Measurements from ENCODE around the gene SLC35E4. TPM values are rescaled to one million over a fixed set of nuclear protein-coding genes. Genes with fewer than 3 reads are reported as not detected.

Gene SLC35E4
- total RNA-seq, 2 donors from 2014 or later: 4.6 to 10.5 TPM

GRCh38 chr22:30606455-30607299, 28.9 kb upstream of the SLC35E4 start, which contains the start of gene TCN2:
TCN2 (plus strand) TSS chr22:30607174; CDS start chr22:30607332, 158 bp downstream.
- Histone ChIP-seq H3K36me3 (no peaks in the 10 kb centered on the region), H3K27ac (peak within 1 kb of the TSS; percentile 64 to 65), H3K27me3 (replicated peaks; ENCODE audit: insufficient read depth) (no peaks in the 10 kb centered on the region), H3K9me3 (no peaks in the 10 kb centered on the region), H3K4me1 (replicated peaks) (no peaks in the 10 kb centered on the region), H3K4me3 (peak within 1 kb of the TSS; percentile 36 to 44)
- intact Hi-C loops (cut with DNase I): no loop called here
- peak in 1 of 4 experiments; percentile 8 for TF ChIP-seq CTCF (IDR thresholded peaks at IDR 0.05)
- TF ChIP-seq POLR2A (IDR thresholded peaks at IDR 0.05): peak; percentile 25
- peak; percentile 67 for TF ChIP-seq POLR2AphosphoS5 (IDR thresholded peaks at IDR 0.05)
- 2% methylated on average over 22 of the region's 24 CpGs for WGBS
- DNase-seq (ENCODE audit: low spot score): peak; percentile 79

GRCh38 chr22:30607300-30607930, 28.2 kb upstream of the SLC35E4 start:
- Histone ChIP-seq H3K4me3 (peak overlapping the region; percentile 36 to 44), H3K36me3 (no peaks in the 10 kb centered on the region), H3K4me1 (replicated peaks) (no peaks in the 10 kb centered on the region), H3K27me3 (replicated peaks; ENCODE audit: insufficient read depth) (no peaks in the 10 kb centered on the region), H3K9me3 (no peaks in the 10 kb centered on the region), H3K27ac (peak overlapping the region; percentile 64 to 65)
- intact Hi-C loops (cut with DNase I): no loop called here
- TF ChIP-seq POLR2AphosphoS5 (IDR thresholded peaks at IDR 0.05) (no peak), POLR2A (IDR thresholded peaks at IDR 0.05) (no peak), CTCF (IDR thresholded peaks at IDR 0.05) (no peak)
- no peak for DNase-seq (ENCODE audit: low spot score)
- WGBS: 79% methylated on average over 7 of the region's 7 CpGs

- TF ChIP-seq POLR2A (IDR thresholded peaks at IDR 0.05) (no peak), POLR2AphosphoS5 (IDR thresholded peaks at IDR 0.05) (no peak), CTCF (IDR thresholded peaks at IDR 0.05) (no peak)
- Histone ChIP-seq H3K27ac (no peak overlapping the region), H3K9me3 (no peaks in the 10 kb centered on the region), H3K4me1 (replicated peaks) (no peaks in the 10 kb centered on the region), H3K36me3 (no peaks in the 10 kb centered on the region), H3K4me3 (no peak overlapping the region), H3K27me3 (replicated peaks; ENCODE audit: insufficient read depth) (no peaks in the 10 kb centered on the region)
- intact Hi-C loops (cut with DNase I): no loop called here
- 88% methylated on average over 7 of the region's 7 CpGs for WGBS
- DNase-seq (ENCODE audit: low spot score): no peak
Measured at GRCh38 chr22:30607939-30608338, 27.6 kb upstream of the SLC35E4 start.

- H3K9me3 ChIP-seq: no peaks in the 10 kb centered on the region
- intact Hi-C loops (cut with DNase I): no loop called here
- DNase-seq (ENCODE audit: low spot score): no peak
- H3K27ac ChIP-seq: peak overlapping the region; percentile 37 to 38
- H3K27me3 ChIP-seq (replicated peaks; ENCODE audit: insufficient read depth): no peaks in the 10 kb centered on the region
- no peaks in the 10 kb centered on the region for H3K4me1 ChIP-seq (replicated peaks)
- WGBS: 50% methylated on average over 17 of the region's 17 CpGs
- no peak overlapping the region for H3K4me3 ChIP-seq
- no peaks in the 10 kb centered on the region for H3K36me3 ChIP-seq
- TF ChIP-seq POLR2A (IDR thresholded peaks at IDR 0.05): no peak
- TF ChIP-seq POLR2AphosphoS5 (IDR thresholded peaks at IDR 0.05): peak; percentile 42
- no peak for TF ChIP-seq CTCF (IDR thresholded peaks at IDR 0.05)
Measured at GRCh38 chr22:30609260-30610185, 26.1 kb upstream of the SLC35E4 start.
